Measurements from ENCODE around the gene SCFD1. TPM values are rescaled to one million over a fixed set of nuclear protein-coding genes. Genes with fewer than 3 reads are reported as not detected.

The SCFD1 gene
- total and polyA plus RNA-seq, 4 donors: 24.6 to 82.1 (median 52.6) TPM

DNA sequence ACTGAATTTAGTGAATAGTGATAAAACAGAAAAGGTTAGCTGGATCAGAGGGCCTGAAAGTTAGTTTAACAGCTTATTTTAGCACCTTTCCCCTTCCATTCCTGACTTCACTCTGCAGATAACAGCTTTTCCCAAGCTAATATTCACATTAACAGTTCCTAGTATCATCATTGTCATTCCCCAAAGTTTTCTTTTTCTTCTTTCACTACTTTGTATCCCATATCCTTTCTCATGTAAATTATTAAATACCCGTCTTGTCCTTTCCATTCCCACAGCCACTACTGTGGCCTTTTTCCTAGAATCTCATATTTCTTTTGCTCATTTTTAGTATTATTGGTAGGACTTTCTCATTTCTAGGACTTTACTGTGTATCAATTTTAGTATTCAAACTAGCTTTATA lies 70.5 kb downstream of the SCFD1 start:
- H3K36me3 ChIP-seq (ENCODE audit: control insufficient read depth in 4 of 4, insufficient read depth in 3 of 4, low read depth in 1 of 4, low read length in 3 of 4): peaks cover 0 to 6% (median 4%) of the 10 kb centered on the region in 4 donors
- H3K4me1 ChIP-seq (ENCODE audit: control insufficient read depth in 4 of 4, insufficient read depth in 4 of 4, low read length in 3 of 4): peaks cover 0 to 17% (median 11%) of the 10 kb centered on the region in 4 donors
- H3K4me3 ChIP-seq (ENCODE audit: low read depth in 1 of 3, low read length in 3 of 3): no peak overlapping the region
- DNase-seq (ENCODE audit: low spot score): no peak
- WGBS: 97% methylated on average over 1 of the region's 1 CpG
- H3K9ac ChIP-seq (ENCODE audit: low read depth in 1 of 2, low read length in 2 of 2): no peak overlapping the region
- no peak for TF ChIP-seq RAD21 (IDR thresholded peaks at IDR 0.05)
- no peak for TF ChIP-seq TAF1 (conservative IDR thresholded peaks at IDR 0.05)
- TF ChIP-seq GABPA (IDR thresholded peaks at IDR 0.05 in 1 of 2, conservative IDR thresholded peaks at IDR 0.05 in 1 of 2): no peak
- TF ChIP-seq SP1 (IDR thresholded peaks at IDR 0.05): no peak
- H3K9me3 ChIP-seq (ENCODE audit: control insufficient read depth in 4 of 4, low read length in 3 of 4): no peaks in the 10 kb centered on the region
- no peak overlapping the region for H3K27ac ChIP-seq (ENCODE audit: low read depth in 1 of 2, low read length in 2 of 2)
- H3K27me3 ChIP-seq (ENCODE audit: control insufficient read depth in 4 of 4, insufficient read depth in 4 of 4, low read length in 3 of 4): no peaks in the 10 kb centered on the region

DNA sequence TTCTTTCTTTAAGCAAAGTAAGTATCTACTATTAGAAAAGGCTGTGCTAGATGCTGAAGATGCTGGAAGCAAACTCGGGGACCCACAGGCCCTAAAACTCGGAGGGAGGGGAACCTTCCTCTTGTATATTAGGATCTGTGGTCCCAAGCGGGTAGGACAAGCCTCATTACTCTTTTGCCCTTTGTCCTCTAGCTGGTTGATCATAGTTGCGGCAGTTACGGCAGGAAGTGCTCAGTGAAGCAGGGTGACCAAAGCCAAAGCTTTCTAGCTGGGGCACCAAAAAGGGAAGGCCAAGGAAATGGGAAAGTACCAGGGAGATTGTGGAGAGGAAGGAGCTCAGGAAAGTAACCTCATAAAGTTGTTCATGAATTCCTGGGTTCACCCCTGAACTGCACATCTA lies 76.3 kb downstream of the SCFD1 start:
- no peak overlapping the region for H3K4me3 ChIP-seq (ENCODE audit: low read depth in 1 of 3, low read length in 3 of 3)
- H3K9ac ChIP-seq (ENCODE audit: low read depth in 1 of 2, low read length in 2 of 2): no peak overlapping the region
- H3K9me3 ChIP-seq (ENCODE audit: control insufficient read depth in 4 of 4, low read length in 3 of 4): no peaks in the 10 kb centered on the region
- WGBS: 82% methylated on average over 5 of the region's 5 CpGs
- no peaks in the 10 kb centered on the region for H3K4me1 ChIP-seq (ENCODE audit: control insufficient read depth in 4 of 4, insufficient read depth in 4 of 4, low read length in 3 of 4)
- no peak overlapping the region for H3K27ac ChIP-seq (ENCODE audit: low read depth in 1 of 2, low read length in 2 of 2)
- TF ChIP-seq, protein P1, sequence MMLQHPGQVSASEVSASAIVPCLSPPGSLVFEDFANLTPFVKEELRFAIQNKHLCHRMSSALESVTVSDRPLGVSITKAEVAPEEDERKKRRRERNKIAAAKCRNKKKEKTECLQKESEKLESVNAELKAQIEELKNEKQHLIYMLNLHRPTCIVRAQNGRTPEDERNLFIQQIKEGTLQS (IDR thresholded peaks at IDR 0.05): no peak
- TF ChIP-seq RXRA (IDR thresholded peaks at IDR 0.05) (no peak), HNF4A (conservative IDR thresholded peaks at IDR 0.05) (no peak), GABPA (IDR thresholded peaks at IDR 0.05 in 1 of 2, conservative IDR thresholded peaks at IDR 0.05 in 1 of 2) (no peak), RAD21 (IDR thresholded peaks at IDR 0.05) (no peak)
- TF ChIP-seq, protein P2, sequence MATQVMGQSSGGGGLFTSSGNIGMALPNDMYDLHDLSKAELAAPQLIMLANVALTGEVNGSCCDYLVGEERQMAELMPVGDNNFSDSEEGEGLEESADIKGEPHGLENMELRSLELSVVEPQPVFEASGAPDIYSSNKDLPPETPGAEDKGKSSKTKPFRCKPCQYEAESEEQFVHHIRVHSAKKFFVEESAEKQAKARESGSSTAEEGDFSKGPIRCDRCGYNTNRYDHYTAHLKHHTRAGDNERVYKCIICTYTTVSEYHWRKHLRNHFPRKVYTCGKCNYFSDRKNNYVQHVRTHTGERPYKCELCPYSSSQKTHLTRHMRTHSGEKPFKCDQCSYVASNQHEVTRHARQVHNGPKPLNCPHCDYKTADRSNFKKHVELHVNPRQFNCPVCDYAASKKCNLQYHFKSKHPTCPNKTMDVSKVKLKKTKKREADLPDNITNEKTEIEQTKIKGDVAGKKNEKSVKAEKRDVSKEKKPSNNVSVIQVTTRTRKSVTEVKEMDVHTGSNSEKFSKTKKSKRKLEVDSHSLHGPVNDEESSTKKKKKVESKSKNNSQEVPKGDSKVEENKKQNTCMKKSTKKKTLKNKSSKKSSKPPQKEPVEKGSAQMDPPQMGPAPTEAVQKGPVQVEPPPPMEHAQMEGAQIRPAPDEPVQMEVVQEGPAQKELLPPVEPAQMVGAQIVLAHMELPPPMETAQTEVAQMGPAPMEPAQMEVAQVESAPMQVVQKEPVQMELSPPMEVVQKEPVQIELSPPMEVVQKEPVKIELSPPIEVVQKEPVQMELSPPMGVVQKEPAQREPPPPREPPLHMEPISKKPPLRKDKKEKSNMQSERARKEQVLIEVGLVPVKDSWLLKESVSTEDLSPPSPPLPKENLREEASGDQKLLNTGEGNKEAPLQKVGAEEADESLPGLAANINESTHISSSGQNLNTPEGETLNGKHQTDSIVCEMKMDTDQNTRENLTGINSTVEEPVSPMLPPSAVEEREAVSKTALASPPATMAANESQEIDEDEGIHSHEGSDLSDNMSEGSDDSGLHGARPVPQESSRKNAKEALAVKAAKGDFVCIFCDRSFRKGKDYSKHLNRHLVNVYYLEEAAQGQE (IDR thresholded peaks at IDR 0.05): no peak
- no peak for DNase-seq (ENCODE audit: low spot score)
- H3K27me3 ChIP-seq (ENCODE audit: control insufficient read depth in 4 of 4, insufficient read depth in 4 of 4, low read length in 3 of 4): no peaks in the 10 kb centered on the region
- H3K36me3 ChIP-seq (ENCODE audit: control insufficient read depth in 4 of 4, insufficient read depth in 3 of 4, low read depth in 1 of 4, low read length in 3 of 4): peaks cover 2 to 19% (median 13%) of the 10 kb centered on the region in 4 donors

DNA sequence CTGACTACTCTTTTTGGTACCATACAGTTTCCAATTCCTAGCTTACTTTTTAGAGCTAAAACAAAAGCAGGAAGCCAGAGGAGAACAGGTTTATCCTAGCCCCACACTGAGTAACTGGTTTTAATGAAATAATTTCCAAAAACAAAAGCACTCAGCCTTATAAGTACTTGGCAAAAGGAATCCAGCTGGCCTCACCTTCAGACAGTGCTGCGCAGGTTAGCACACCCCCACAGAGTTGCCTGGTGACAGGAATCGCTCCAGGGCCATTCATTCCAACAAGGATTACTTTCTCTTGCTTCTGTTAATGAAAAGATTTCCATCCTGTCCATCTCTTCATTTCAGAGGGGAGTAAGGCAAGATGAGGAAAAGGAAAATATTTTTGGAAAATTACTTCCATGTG lies 84.6 kb downstream of the SCFD1 start:
- no peaks in the 10 kb centered on the region for H3K9me3 ChIP-seq (ENCODE audit: control insufficient read depth in 4 of 4, low read length in 3 of 4)
- H3K36me3 ChIP-seq (ENCODE audit: control insufficient read depth in 4 of 4, insufficient read depth in 3 of 4, low read depth in 1 of 4, low read length in 3 of 4): peaks cover 2 to 38% (median 12%) of the 10 kb centered on the region in 4 donors
- 98% methylated on average over 2 of the region's 2 CpGs for WGBS
- H3K27ac ChIP-seq (ENCODE audit: low read depth in 1 of 2, low read length in 2 of 2): no peak overlapping the region
- H3K4me1 ChIP-seq (ENCODE audit: control insufficient read depth in 4 of 4, insufficient read depth in 4 of 4, low read length in 3 of 4): no peaks in the 10 kb centered on the region
- H3K4me3 ChIP-seq (ENCODE audit: low read depth in 1 of 3, low read length in 3 of 3): no peak overlapping the region
- no peak for DNase-seq (ENCODE audit: low spot score)
- H3K27me3 ChIP-seq (ENCODE audit: control insufficient read depth in 4 of 4, insufficient read depth in 4 of 4, low read length in 3 of 4): no peaks in the 10 kb centered on the region
- no peak overlapping the region for H3K9ac ChIP-seq (ENCODE audit: low read depth in 1 of 2, low read length in 2 of 2)
- no peak for TF ChIP-seq FOXA2 (IDR thresholded peaks at IDR 0.05)
- no peak for TF ChIP-seq RAD21 (IDR thresholded peaks at IDR 0.05)
- no peak for TF ChIP-seq YY1 (IDR thresholded peaks at IDR 0.05)
- TF ChIP-seq TAF1 (conservative IDR thresholded peaks at IDR 0.05): no peak
- no peak for TF ChIP-seq JUND (IDR thresholded peaks at IDR 0.05)
- no peak for TF ChIP-seq FOXA1 (IDR thresholded peaks at IDR 0.05)
- TF ChIP-seq HNF4G (IDR thresholded peaks at IDR 0.05): no peak
- TF ChIP-seq, protein P3, sequence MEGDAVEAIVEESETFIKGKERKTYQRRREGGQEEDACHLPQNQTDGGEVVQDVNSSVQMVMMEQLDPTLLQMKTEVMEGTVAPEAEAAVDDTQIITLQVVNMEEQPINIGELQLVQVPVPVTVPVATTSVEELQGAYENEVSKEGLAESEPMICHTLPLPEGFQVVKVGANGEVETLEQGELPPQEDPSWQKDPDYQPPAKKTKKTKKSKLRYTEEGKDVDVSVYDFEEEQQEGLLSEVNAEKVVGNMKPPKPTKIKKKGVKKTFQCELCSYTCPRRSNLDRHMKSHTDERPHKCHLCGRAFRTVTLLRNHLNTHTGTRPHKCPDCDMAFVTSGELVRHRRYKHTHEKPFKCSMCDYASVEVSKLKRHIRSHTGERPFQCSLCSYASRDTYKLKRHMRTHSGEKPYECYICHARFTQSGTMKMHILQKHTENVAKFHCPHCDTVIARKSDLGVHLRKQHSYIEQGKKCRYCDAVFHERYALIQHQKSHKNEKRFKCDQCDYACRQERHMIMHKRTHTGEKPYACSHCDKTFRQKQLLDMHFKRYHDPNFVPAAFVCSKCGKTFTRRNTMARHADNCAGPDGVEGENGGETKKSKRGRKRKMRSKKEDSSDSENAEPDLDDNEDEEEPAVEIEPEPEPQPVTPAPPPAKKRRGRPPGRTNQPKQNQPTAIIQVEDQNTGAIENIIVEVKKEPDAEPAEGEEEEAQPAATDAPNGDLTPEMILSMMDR (IDR thresholded peaks at IDR 0.05; ENCODE audit: low read depth, low read length, missing input control): no peak
- no peak for TF ChIP-seq HNF4A (conservative IDR thresholded peaks at IDR 0.05)
- TF ChIP-seq SP1 (IDR thresholded peaks at IDR 0.05): no peak
- TF ChIP-seq, protein P4, sequence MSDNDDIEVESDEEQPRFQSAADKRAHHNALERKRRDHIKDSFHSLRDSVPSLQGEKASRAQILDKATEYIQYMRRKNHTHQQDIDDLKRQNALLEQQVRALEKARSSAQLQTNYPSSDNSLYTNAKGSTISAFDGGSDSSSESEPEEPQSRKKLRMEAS (IDR thresholded peaks at IDR 0.05): no peak
- TF ChIP-seq, protein P5, sequence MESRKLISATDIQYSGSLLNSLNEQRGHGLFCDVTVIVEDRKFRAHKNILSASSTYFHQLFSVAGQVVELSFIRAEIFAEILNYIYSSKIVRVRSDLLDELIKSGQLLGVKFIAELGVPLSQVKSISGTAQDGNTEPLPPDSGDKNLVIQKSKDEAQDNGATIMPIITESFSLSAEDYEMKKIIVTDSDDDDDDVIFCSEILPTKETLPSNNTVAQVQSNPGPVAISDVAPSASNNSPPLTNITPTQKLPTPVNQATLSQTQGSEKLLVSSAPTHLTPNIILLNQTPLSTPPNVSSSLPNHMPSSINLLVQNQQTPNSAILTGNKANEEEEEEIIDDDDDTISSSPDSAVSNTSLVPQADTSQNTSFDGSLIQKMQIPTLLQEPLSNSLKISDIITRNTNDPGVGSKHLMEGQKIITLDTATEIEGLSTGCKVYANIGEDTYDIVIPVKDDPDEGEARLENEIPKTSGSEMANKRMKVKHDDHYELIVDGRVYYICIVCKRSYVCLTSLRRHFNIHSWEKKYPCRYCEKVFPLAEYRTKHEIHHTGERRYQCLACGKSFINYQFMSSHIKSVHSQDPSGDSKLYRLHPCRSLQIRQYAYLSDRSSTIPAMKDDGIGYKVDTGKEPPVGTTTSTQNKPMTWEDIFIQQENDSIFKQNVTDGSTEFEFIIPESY (IDR thresholded peaks at IDR 0.05): no peak
- TF ChIP-seq GABPA (IDR thresholded peaks at IDR 0.05 in 1 of 2, conservative IDR thresholded peaks at IDR 0.05 in 1 of 2): no peak
- TF ChIP-seq RXRA (IDR thresholded peaks at IDR 0.05): no peak
- TF ChIP-seq NR2F2 (IDR thresholded peaks at IDR 0.05): no peak
- TF ChIP-seq, protein P1 (IDR thresholded peaks at IDR 0.05): no peak
